ENCODE results near the gene TRIM2. TPM values are rescaled to one million over a fixed set of nuclear protein-coding genes. Genes with fewer than 3 reads are reported as not detected.

TRIM2 gene
- total RNA-seq (10 to 100 TPM; 30.4 to 57.5 (median 45.7) TPM), polyA plus RNA-seq (10 to 100 TPM in 1 of 2 donors, 1 to 10 TPM in 1; 9.5 to 17.9 TPM)
- long read RNA-seq, donor 1, partial matches to known transcripts: 56 of 89 reads
- long read RNA-seq, donor 1, other reads (novel, unspliced or antisense): 33 of 89 reads
- long read RNA-seq, donor 2, full-length matches to known transcripts: 1 of 1 reads
- long read RNA-seq, donor 2, partial matches to known transcripts: 0 of 1 reads
- long read RNA-seq, donor 2, other reads (novel, unspliced or antisense): 0 of 1 reads
- long read RNA-seq, donor 3, partial matches to known transcripts: 12 of 15 reads
- long read RNA-seq, donor 3, other reads (novel, unspliced or antisense): 3 of 15 reads

GRCh38 chr4:153204247-153204671, at the start of gene TRIM2:
TRIM2 (plus strand) TSS chr4:153204443; CDS start chr4:153204531, 88 bp downstream.
- intact Hi-C loops (cut with DNase I): no loop called here
- peak; percentile 63 to 86 (median 69) for DNase-seq
- H3K4me3 ChIP-seq: peak within 1 kb of the TSS; percentile 30
- no peaks in the 10 kb centered on the region for H3K27me3 ChIP-seq
- H3K4me1 ChIP-seq (ENCODE audit: insufficient read depth): no peaks in the 10 kb centered on the region
- TF ChIP-seq CTCF (IDR thresholded peaks at IDR 0.05): no peak
- TF ChIP-seq POLR2A (IDR thresholded peaks at IDR 0.05): no peak
- no peak for TF ChIP-seq EP300 (IDR thresholded peaks at IDR 0.05)
- H3K36me3 ChIP-seq: no peaks in the 10 kb centered on the region
- 5 to 8% (median 6%) methylated on average over 11 of the region's 11 CpGs for WGBS, 3 donors
- H3K27ac ChIP-seq: peak within 1 kb of the TSS in 1 of 2 donors; percentile 42
- H3K9me3 ChIP-seq: no peaks in the 10 kb centered on the region

GRCh38 chr4:153155686-153156085, 48.6 kb upstream of the TRIM2 start:
- no peaks in the 10 kb centered on the region for H3K9me3 ChIP-seq
- no peaks in the 10 kb centered on the region for H3K36me3 ChIP-seq
- H3K4me3 ChIP-seq: no peak overlapping the region
- no peak overlapping the region for H3K27ac ChIP-seq
- peaks cover 1% of the 10 kb centered on the region for H3K4me1 ChIP-seq (ENCODE audit: insufficient read depth)
- DNase-seq: no peak
- WGBS, 3 donors: 65 to 90% (median 71%) methylated on average over 1 of the region's 1 CpG
- no peaks in the 10 kb centered on the region for H3K27me3 ChIP-seq
- TF ChIP-seq POLR2A (IDR thresholded peaks at IDR 0.05) (no peak), EP300 (IDR thresholded peaks at IDR 0.05) (no peak), CTCF (IDR thresholded peaks at IDR 0.05) (no peak)
- intact Hi-C loops (cut with DNase I): loop anchor here in 2 of 4 donors (10.0 kb wide), 2 partner anchors 69 to 309 kb away; partner anchors contain the start of gene TMEM131L (in 1 of the 2)

GRCh38 chr4:153156263-153156662, 48.0 kb upstream of the TRIM2 start:
- DNase-seq: no peak
- H3K4me3 ChIP-seq: no peak overlapping the region
- no peak overlapping the region for H3K27ac ChIP-seq
- no peaks in the 10 kb centered on the region for H3K36me3 ChIP-seq
- H3K27me3 ChIP-seq: no peaks in the 10 kb centered on the region
- no peaks in the 10 kb centered on the region for H3K9me3 ChIP-seq
- TF ChIP-seq EP300 (IDR thresholded peaks at IDR 0.05) (no peak), POLR2A (IDR thresholded peaks at IDR 0.05) (no peak), CTCF (IDR thresholded peaks at IDR 0.05) (no peak)
- peaks cover 1% of the 10 kb centered on the region for H3K4me1 ChIP-seq (ENCODE audit: insufficient read depth)
- intact Hi-C loops (cut with DNase I): loop anchor here in 2 of 4 donors (10.0 kb wide), 2 partner anchors 69 to 309 kb away; partner anchors contain the start of gene TMEM131L (in 1 of the 2)
- 72 to 78% (median 76%) methylated on average over 4 of the region's 4 CpGs for WGBS, 3 donors

GRCh38 chr4:153156721-153157120, 47.5 kb upstream of the TRIM2 start:
- no peaks in the 10 kb centered on the region for H3K27me3 ChIP-seq
- TF ChIP-seq CTCF (IDR thresholded peaks at IDR 0.05) (no peak), POLR2A (IDR thresholded peaks at IDR 0.05) (no peak), EP300 (IDR thresholded peaks at IDR 0.05) (no peak)
- no peak overlapping the region for H3K27ac ChIP-seq
- H3K36me3 ChIP-seq: no peaks in the 10 kb centered on the region
- 90 to 93% (median 92%) methylated on average over 5 of the region's 5 CpGs for WGBS, 3 donors
- H3K4me3 ChIP-seq: no peak overlapping the region
- H3K9me3 ChIP-seq: no peaks in the 10 kb centered on the region
- intact Hi-C loops (cut with DNase I): loop anchor here in 2 of 4 donors (10.0 kb wide), 2 partner anchors 68 to 308 kb away; partner anchors contain the start of gene TMEM131L (in 1 of the 2)
- no peak for DNase-seq
- peaks cover 1% of the 10 kb centered on the region for H3K4me1 ChIP-seq (ENCODE audit: insufficient read depth)
